ENCODE results near the gene PLXNA4. TPM values are rescaled to one million over a fixed set of nuclear protein-coding genes. Genes with fewer than 3 reads are reported as not detected.

The PLXNA4 gene
- total RNA-seq, 1 donor from 2014 or later = 3.5 TPM

- Mint-ChIP-seq H3K9me3 (ENCODE audit: unreplicated experiment) (no peaks in the 10 kb centered on the region), H3K4me1 (ENCODE audit: unreplicated experiment) (peaks cover 3% of the 10 kb centered on the region), H3K36me3 (ENCODE audit: low read depth, unreplicated experiment) (no peaks in the 10 kb centered on the region), H3K4me3 (ENCODE audit: unreplicated experiment) (no peak overlapping the region), H3K27ac (ENCODE audit: unreplicated experiment) (no peak overlapping the region), H3K27me3 (ENCODE audit: unreplicated experiment) (peaks cover 2% of the 10 kb centered on the region)
- no peak for TF ChIP-seq CTCF (IDR thresholded peaks at IDR 0.05; ENCODE audit: unreplicated experiment)
- DNase-seq (ENCODE audit: low spot score) = no peak
Measured at GRCh38 chr7:132232406-132232805, 343.9 kb downstream of the PLXNA4 start.

GRCh38 chr7:132230462-132230861 is 345.8 kb downstream of the PLXNA4 start:
- TF ChIP-seq CTCF (IDR thresholded peaks at IDR 0.05; ENCODE audit: unreplicated experiment) = no peak
- Mint-ChIP-seq H3K36me3 (ENCODE audit: low read depth, unreplicated experiment) (no peaks in the 10 kb centered on the region), H3K27me3 (ENCODE audit: unreplicated experiment) (peaks cover 2% of the 10 kb centered on the region), H3K9me3 (ENCODE audit: unreplicated experiment) (no peaks in the 10 kb centered on the region), H3K4me3 (ENCODE audit: unreplicated experiment) (no peak overlapping the region), H3K27ac (ENCODE audit: unreplicated experiment) (no peak overlapping the region), H3K4me1 (ENCODE audit: unreplicated experiment) (peaks cover 3% of the 10 kb centered on the region)
- DNase-seq (ENCODE audit: low spot score) = no peak

- DNase-seq (ENCODE audit: low spot score) = no peak
- H3K4me3 Mint-ChIP-seq (ENCODE audit: unreplicated experiment) = no peak overlapping the region
- TF ChIP-seq CTCF (IDR thresholded peaks at IDR 0.05; ENCODE audit: unreplicated experiment) = no peak
- no peak overlapping the region for H3K27ac Mint-ChIP-seq (ENCODE audit: unreplicated experiment)
- no peaks in the 10 kb centered on the region for H3K9me3 Mint-ChIP-seq (ENCODE audit: unreplicated experiment)
- no peaks in the 10 kb centered on the region for H3K36me3 Mint-ChIP-seq (ENCODE audit: low read depth, unreplicated experiment)
- H3K4me1 Mint-ChIP-seq (ENCODE audit: unreplicated experiment) = peaks cover 9% of the 10 kb centered on the region
- H3K27me3 Mint-ChIP-seq (ENCODE audit: unreplicated experiment) = peaks cover 2% of the 10 kb centered on the region
Measured at GRCh38 chr7:132228240-132228639, 348.0 kb downstream of the PLXNA4 start.

GRCh38 chr7:132226957-132227290 is 349.3 kb downstream of the PLXNA4 start:
- Mint-ChIP-seq H3K4me3 (ENCODE audit: unreplicated experiment) (no peak overlapping the region), H3K4me1 (ENCODE audit: unreplicated experiment) (peaks cover 9% of the 10 kb centered on the region), H3K27ac (ENCODE audit: unreplicated experiment) (no peak overlapping the region), H3K36me3 (ENCODE audit: low read depth, unreplicated experiment) (no peaks in the 10 kb centered on the region), H3K27me3 (ENCODE audit: unreplicated experiment) (peaks cover 2% of the 10 kb centered on the region), H3K9me3 (ENCODE audit: unreplicated experiment) (no peaks in the 10 kb centered on the region)
- TF ChIP-seq CTCF (IDR thresholded peaks at IDR 0.05; ENCODE audit: unreplicated experiment) = no peak
- no peak for DNase-seq (ENCODE audit: low spot score)

GRCh38 chr7:132226046-132226956 is 350.0 kb downstream of the PLXNA4 start:
- no peak for TF ChIP-seq CTCF (IDR thresholded peaks at IDR 0.05; ENCODE audit: unreplicated experiment)
- Mint-ChIP-seq H3K9me3 (ENCODE audit: unreplicated experiment) (no peaks in the 10 kb centered on the region), H3K27me3 (ENCODE audit: unreplicated experiment) (peaks cover 2% of the 10 kb centered on the region), H3K36me3 (ENCODE audit: low read depth, unreplicated experiment) (no peaks in the 10 kb centered on the region), H3K4me3 (ENCODE audit: unreplicated experiment) (no peak overlapping the region), H3K4me1 (ENCODE audit: unreplicated experiment) (peaks cover 9% of the 10 kb centered on the region), H3K27ac (ENCODE audit: unreplicated experiment) (no peak overlapping the region)
- no peak for DNase-seq (ENCODE audit: low spot score)

Measured in endothelial cell (in vitro differentiated cells).